ENCODE data around the gene KIF18A.
"Not testable (repeated sequence)": the region's sequence is repeated elsewhere in the genome, so short reads cannot be mapped to it uniquely, and the experiment has no call there.

Gene KIF18A

DNA sequence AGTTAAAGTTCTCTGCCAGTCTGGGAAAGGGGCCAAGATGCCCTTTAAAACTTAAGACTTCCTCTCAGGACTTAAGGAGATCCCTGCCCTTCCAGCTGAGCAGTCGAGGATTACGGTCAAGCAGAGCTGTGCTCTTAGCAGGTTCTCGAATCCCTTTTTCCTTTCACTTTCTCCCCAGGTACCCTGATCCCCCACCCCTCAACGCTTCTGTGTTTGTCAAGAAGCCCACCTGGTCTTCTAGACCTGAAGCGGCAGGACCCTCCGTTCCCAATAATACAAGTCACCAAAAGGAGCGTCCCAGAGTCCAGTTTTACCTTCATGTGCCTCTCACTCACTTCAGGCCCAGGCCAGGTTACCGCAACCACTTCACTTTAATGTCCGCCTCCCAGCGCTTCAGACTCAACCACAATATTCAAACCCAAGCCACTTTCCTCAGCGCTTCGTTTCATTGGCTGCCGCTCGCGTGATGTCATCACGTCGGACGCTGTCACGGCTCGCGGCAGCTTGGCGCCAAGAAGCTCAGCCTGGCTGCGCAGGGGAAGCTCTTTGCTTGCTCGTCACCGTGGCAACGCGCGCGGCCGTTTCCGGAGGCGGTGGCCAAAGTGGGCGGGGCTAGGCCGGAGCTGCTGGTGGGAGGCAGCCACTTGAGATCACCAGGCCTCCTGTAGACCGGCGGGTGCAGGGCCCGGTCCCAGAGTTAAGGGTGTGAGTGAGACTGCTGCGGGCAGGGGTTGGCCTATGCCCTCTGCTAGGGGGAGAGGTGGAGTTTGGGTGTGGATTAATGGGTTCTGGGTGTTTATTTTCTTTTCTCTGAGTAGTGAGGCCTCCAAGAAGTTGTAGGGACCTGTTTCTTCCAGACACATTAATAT, at the start of gene KIF18A, which contains the start of gene METTL15:
KIF18A (minus strand) TSS at position 407 of the 869 bp plus-strand sequence. CDS start 10,209 bp downstream, outside the sequence.
METTL15 (plus strand) TSS at position 639 of the 869 bp plus-strand sequence. CDS start 4,947 bp downstream, outside the sequence.
- DNase-seq, result peak; percentile 87 to 90

- no peak for DNase-seq
Observed at GRCh38 chr11:28153586-28153985, 45.6 kb upstream of the KIF18A start.

GRCh38 chr11:28152743-28153142, 44.8 kb upstream of the KIF18A start:
- no peak for DNase-seq

- no peak for DNase-seq
Observed at GRCh38 chr11:28146123-28146751, 38.3 kb upstream of the KIF18A start.

DNA sequence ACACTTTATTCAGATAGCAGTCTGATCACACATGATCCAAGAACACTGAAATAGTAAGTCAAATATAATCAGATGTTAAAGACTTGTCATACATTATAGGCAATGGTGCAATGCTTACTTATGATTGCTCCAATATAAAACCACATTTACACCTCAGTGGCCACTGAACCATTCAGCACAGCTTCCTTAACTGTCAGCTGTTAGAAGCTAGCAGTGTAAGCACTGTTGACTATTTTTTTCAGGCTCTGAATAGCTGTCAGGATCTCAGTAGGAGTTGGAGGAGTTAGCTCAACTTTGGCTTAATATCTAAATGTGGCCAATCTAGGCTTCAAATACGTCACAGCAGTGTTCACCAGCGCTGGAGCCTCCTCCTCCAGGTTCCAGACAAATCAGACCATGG, 36.9 kb upstream of the KIF18A start:
- DNase-seq, result no peak

DNA sequence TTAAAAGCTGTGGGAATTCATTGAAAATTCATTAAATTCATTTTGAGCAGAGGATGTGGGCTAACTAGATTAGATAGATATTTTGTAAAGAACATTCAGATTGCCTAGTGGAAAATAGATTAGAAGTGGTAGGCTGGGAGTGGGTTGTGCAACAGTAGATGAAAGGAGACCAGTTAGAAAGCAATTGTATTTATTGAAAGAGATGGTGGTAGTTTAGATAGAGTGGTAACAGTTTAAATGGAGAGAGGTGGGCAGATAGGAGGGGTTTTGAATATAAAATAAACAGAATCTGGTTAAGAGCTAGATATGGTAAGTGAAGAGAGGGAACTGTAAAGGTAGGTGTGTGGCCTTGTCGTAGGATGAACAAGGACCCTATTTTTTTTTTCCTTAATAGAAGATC, 34.8 kb upstream of the KIF18A start:
- DNase-seq, result no peak

DNA sequence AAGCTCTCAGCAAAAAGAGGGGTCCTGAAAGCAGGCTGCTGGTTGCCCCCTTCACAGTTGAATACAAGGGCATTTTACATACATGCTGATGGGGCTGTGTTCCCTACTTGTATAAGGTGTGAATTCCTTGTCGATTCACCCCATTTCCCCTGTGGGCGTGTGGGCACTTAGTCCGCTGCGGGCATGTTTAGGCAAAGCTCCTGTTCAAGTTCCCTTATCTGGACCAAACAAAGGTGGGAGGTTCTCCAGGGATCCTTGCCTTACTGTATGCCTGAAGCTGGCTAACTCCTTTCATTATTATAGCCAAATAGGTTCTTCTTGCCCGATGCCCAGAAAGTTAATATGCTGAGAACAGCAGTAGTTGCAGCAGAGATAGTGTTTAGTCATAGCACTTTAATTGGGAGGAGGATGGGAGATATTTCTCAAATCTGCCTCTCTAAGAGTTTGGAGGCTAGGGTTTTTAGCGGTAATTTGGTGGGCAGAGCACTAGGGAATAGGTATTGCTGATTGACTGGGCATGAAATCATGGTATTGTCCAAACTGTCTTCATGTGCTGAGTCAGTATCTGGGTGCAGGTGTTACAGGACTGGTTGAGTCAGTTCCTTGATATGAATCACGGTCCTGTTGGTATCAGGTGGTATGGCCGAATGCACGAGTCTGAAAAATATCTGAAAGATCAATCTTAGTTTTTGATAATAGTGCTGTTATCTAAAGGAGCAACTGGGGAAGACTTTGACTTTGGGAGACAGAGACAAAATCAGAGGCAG, 32.9 kb upstream of the KIF18A start:
- no peak for DNase-seq

DNA sequence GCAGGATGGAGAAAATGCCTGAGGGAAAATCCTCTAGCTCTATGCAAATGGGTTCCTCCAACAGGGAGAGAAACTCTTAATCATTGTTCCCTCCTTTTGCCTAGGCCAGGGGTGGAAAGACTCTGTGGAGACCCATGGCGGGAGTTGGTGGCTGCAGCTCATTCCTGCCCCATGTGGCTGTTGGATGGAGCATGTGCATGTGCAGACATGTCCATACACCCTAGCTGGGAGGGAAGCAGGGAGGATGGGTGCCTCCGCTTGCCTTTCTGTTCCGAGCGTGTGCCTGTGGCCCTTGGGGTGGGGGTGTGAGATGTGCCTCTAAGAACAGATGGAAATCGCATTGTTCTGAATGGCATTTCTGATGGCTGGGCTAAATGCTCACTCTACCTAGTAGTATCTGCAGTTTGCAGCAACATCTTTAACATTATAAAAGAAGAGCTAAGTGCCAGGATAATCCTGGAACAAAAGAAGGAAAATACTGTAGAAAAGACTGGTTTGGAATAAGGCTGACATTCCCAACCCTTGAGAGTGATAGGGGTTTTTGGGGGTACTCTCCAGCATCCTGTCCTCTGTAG, 32.0 kb upstream of the KIF18A start:
- DNase-seq, result no peak

- no peak for DNase-seq
Observed at GRCh38 chr11:28137832-28138231, 29.9 kb upstream of the KIF18A start.

- no peak for DNase-seq
Observed at GRCh38 chr11:28137366-28137765, 29.4 kb upstream of the KIF18A start.

- DNase-seq, result not testable (repeated sequence)
Observed at GRCh38 chr11:28136157-28136556, 28.2 kb upstream of the KIF18A start.

DNA sequence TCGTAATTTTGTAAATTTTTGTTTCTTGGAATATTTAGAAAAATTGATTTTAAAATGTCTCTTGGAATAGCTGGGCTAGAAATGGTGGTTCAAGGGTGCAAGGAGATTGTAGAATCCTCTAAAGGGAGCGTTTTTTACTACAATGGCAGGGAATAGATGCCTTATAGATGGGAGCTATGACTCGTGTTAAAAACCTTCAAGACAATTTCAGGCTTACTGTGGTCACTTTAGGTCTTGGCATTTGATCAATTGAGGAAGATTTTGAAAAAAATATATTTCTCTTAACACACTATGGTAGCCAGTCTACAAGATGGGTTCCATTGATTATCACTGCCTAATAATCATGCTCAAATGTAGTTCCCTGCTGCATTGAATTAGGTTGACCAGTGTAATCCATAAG, 25.2 kb upstream of the KIF18A start:
- DNase-seq, result no peak

GRCh38 chr11:28132548-28132947, 24.6 kb upstream of the KIF18A start:
- DNase-seq, result no peak

DNA sequence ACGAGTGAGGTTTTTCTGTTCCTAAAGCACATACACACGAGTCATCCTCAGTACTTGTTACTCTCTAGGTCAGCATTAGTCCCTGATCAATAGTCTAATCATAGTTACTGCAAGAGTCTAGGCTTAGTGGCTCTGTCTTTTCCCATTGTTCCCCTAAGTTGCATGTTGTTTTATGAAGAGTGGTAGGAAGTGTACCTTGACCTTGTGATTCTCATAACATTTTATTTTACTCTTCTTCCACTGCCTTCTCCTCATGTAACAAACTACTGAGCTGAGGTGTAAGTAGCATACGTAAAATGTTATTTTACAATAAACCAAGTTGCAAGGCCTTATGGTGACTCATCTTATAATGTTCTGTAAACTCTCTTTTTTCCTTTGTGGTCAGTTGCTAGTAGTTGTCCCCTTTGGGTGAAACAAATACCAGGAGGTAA, 15.2 kb upstream of the KIF18A start:
- DNase-seq, result no peak

DNA sequence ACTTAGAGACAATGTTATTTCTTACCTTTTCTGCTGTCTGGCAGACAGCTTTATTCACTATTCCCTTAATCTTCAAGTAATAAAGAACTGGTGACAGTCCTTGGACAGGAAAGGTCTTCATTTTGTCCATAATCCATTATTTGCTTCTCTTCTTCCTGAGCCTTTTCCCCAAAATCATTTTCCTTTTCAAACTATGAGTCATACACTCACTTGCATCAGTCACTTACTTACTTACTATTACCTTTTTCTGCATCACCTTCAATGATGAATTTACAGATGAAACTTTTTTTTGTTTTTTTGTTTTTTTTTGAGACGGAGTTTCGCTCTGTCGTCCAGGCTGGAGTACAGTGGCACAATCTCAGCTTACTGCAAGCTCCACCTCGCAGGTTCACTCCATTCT, 9.8 kb upstream of the KIF18A start:
- no peak for DNase-seq

- DNase-seq, result no peak
Observed at GRCh38 chr11:28114731-28115130, 6.8 kb upstream of the KIF18A start.

GRCh38 chr11:28114116-28114515, 6.2 kb upstream of the KIF18A start:
- no peak for DNase-seq

GRCh38 chr11:28110821-28111200, 2.9 kb upstream of the KIF18A start:
- DNase-seq, result no peak

- peak; percentile 56 to 62 for DNase-seq
Observed at GRCh38 chr11:28110108-28110820, 2.3 kb upstream of the KIF18A start.

DNA sequence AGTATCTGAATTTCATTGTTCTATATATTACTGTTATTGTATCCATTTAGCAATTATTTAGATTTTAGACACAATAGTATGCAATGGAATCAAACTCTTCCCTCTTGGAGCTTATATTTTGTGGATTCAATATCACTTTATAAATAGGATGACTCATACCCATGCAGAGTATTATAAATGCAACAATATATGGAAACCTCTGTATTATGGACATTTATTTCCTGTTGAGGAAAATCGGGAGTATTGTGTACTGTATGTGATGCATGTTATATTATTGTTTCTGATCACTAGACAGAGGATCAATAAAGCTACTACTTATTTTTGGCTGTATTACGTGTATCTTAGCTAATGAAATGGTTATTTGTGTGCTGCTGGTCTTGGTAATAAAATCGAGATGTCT, 1.0 kb upstream of the KIF18A start:
- no peak for DNase-seq

GRCh38 chr11:28107191-28107749, 686 bp downstream of the KIF18A start:
- DNase-seq, result no peak
